CD14-positive monocyte (primary cell): Measurements from ENCODE around the gene ZIM2. TPM values are rescaled to one million over a fixed set of nuclear protein-coding genes. Genes with fewer than 3 reads are reported as not detected.
"Not testable (repeated sequence)": the region's sequence is repeated elsewhere in the genome, so short reads cannot be mapped to it uniquely, and the experiment has no call there.

ENCODE experiments used
- DNase-seq, 3 donors: peaks; one replicate each; pipeline ENCODE4 v3.0.0-alpha.2; 2011 to 2022
- H2AFZ ChIP-seq: 2 replicates; pipeline ENCODE4 v1.6.0; 2012; ENCODE audit warnings: mild to moderate bottlenecking, low read depth, low read length, inconsistent platforms; ENCODE audit not compliant: insufficient read depth, poor library complexity, severe bottlenecking
- H3K27ac ChIP-seq, 2 donors: 1 replicate in 1 of 2; 2 replicates in 1 of 2; pipeline ENCODE4 v1.5.1; 2012 to 2013; ENCODE audit warnings: low read length in 2 of 2, control low read depth in 1 of 2, inconsistent platforms in 1 of 2, low read depth in 1 of 2, mild to moderate bottlenecking in 1 of 2
- H3K27me3 ChIP-seq, 2 donors: one replicate each; pipeline versions ENCODE4 v1.6.0 to v1.6.1; 2011 to 2013; ENCODE audit warnings: low read length in 2 of 2; ENCODE audit not compliant: control insufficient read depth in 2 of 2, insufficient read depth in 2 of 2
- H3K36me3 ChIP-seq, 2 donors: replicated peaks in 1 of 2; 1 replicate in 1 of 2; 2 replicates in 1 of 2; pipeline versions ENCODE4 v1.5.1 to v1.6.1; 2012 to 2013; ENCODE audit warnings: low read length in 2 of 2, control low read depth in 1 of 2, inconsistent platforms in 1 of 2, mild to moderate bottlenecking in 1 of 2; ENCODE audit not compliant: insufficient read depth in 2 of 2, control insufficient read depth in 1 of 2
- H3K4me1 ChIP-seq, 2 donors: 1 replicate in 1 of 2; 2 replicates in 1 of 2; pipeline versions ENCODE4 v1.5.1 to v1.6.1; 2012 to 2013; ENCODE audit warnings: low read length in 2 of 2, control low read depth in 1 of 2, inconsistent platforms in 1 of 2, mild to moderate bottlenecking in 1 of 2, moderate library complexity in 1 of 2; ENCODE audit not compliant: insufficient read depth in 2 of 2, control insufficient read depth in 1 of 2
- H3K4me2 ChIP-seq: replicated peaks from 2 replicates; pipeline ENCODE3; 2012; ENCODE audit warnings: low read length, moderate library complexity, mild to moderate bottlenecking; ENCODE audit not compliant: poor library complexity, severe bottlenecking; ENCODE audit errors: extremely low read depth
- H3K4me3 ChIP-seq, 3 experiments: fragments of 200-600 bp in 1 of 3; sonication (generic) in 1 of 3; replicated peaks in 1 of 3; 1 replicate in 2 of 3; 2 replicates in 1 of 3; pipeline ENCODE4 v1.5.1; 2011 to 2013; ENCODE audit warnings: low read length in 3 of 3, mild to moderate bottlenecking in 3 of 3, control low read depth in 2 of 3, low read depth in 2 of 3, inconsistent platforms in 1 of 3, moderate library complexity in 1 of 3
- H3K79me2 ChIP-seq: 2 replicates; pipeline ENCODE4 v1.6.0; 2012; ENCODE audit warnings: mild to moderate bottlenecking, control low read depth, inconsistent platforms, low read length, moderate library complexity; ENCODE audit not compliant: insufficient read depth
- H3K9ac ChIP-seq: 2 replicates; pipeline ENCODE4 v1.6.0; 2017; ENCODE audit warnings: low read length, mild to moderate bottlenecking; ENCODE audit not compliant: insufficient read depth, poor library complexity, severe bottlenecking
- H3K9me3 ChIP-seq, 2 donors: replicated peaks in 1 of 2; 1 replicate in 1 of 2; 2 replicates in 1 of 2; pipeline versions ENCODE4 v1.5.1 to v1.6.1; 2012 to 2013; ENCODE audit warnings: low read length in 2 of 2, control low read depth in 1 of 2; ENCODE audit not compliant: control insufficient read depth in 1 of 2, insufficient read depth in 1 of 2
- H4K20me1 ChIP-seq: 2 replicates; pipeline ENCODE4 v1.6.0; 2012; ENCODE audit warnings: mild to moderate bottlenecking, low read length, control low read depth, moderate library complexity; ENCODE audit not compliant: insufficient read depth
- H3K27ac Mint-ChIP-seq, 7 donors: one replicate each; pipeline ENCODE4 v1.8.0; 2020; ENCODE audit warnings: mild to moderate bottlenecking in 7 of 7, mixed read lengths in 7 of 7, moderate library complexity in 6 of 7, inconsistent platforms in 2 of 7
- H3K27me3 Mint-ChIP-seq, 3 donors: one replicate each; pipeline ENCODE4 v1.8.0; 2021 to 2022; ENCODE audit warnings: low read depth in 3 of 3, mild to moderate bottlenecking in 3 of 3, mixed read lengths in 3 of 3, moderate library complexity in 3 of 3, inconsistent platforms in 1 of 3
- H3K36me3 Mint-ChIP-seq, 2 donors: one replicate each; pipeline ENCODE4 v1.8.0; 2020; ENCODE audit warnings: mixed read lengths in 2 of 2, inconsistent platforms in 1 of 2, mild to moderate bottlenecking in 1 of 2
- H3K4me1 Mint-ChIP-seq: one replicate; pipeline ENCODE4 v1.8.0; 2020; ENCODE audit warnings: mild to moderate bottlenecking, mixed read lengths
- H3K4me3 Mint-ChIP-seq, 2 donors: one replicate each; pipeline ENCODE4 v1.8.0; 2020; ENCODE audit warnings: mild to moderate bottlenecking in 2 of 2, mixed read lengths in 2 of 2, moderate library complexity in 1 of 2
- H3K9me3 Mint-ChIP-seq, 7 donors: one replicate each; pipeline ENCODE4 v1.8.0; 2020 to 2022; ENCODE audit warnings: mixed read lengths in 7 of 7, mild to moderate bottlenecking in 6 of 7, moderate library complexity in 6 of 7, inconsistent platforms in 2 of 7
- WGBS: methylation state at CpG from one replicate; pipeline ENCODE4 v1.1.5; 2013; ENCODE audit warnings: missing lambda C conversion rate; ENCODE audit not compliant: insufficient coverage; 5-methylcytosine and 5-hydroxymethylcytosine counted together
- intact Hi-C, 2 donors: fragments of 100-400 bp; cut with micrococcal nuclease; formaldehyde crosslinking; loops; one replicate each; pipeline versions ENCODE4 v1.15.0 to v1.15.1; 2023
- polyA plus RNA-seq, 3 donors: library from polyadenylated mRNA; depleted of rRNA in 1 of 3; unstranded in 2 of 3; stranded (reverse) in 1 of 3; fragments of 300-500 nt in 2 of 3; fragments of >200 nt in 1 of 3; fragmentation: Illumina TruSeq in 2 of 3; gene quantifications; 1 replicate in 2 of 3; 2 replicates in 1 of 3; pipeline ENCODE4 v1.2.3, GENCODE V29; 2012 to 2021
- TF ChIP-seq, protein P1 (sequence below): fragments of 200-600 bp; IDR thresholded peaks from one replicate; pipeline ENCODE4 v1.8.0; 2022; ENCODE audit warnings: antibody characterized with exemption, mild to moderate bottlenecking

The ZIM2 gene
- polyA plus RNA-seq, 3 donors = not detected

GRCh38 chr19:56862741-56863140 lies 22.2 kb upstream of the ZIM2 start:
- no peak overlapping the region for H3K4me2 ChIP-seq
- 81% methylated on average over 2 of the region's 4 CpGs for WGBS
- H3K27ac ChIP-seq = no peak overlapping the region
- H3K27me3 ChIP-seq = no peaks in the 10 kb centered on the region
- no peaks in the 10 kb centered on the region for H3K36me3 ChIP-seq
- H3K9me3 ChIP-seq = peaks cover 47 to 70% of the 10 kb centered on the region in 2 donors
- H3K27me3 Mint-ChIP-seq = peaks cover 0 to 4% (median 0%) of the 10 kb centered on the region in 3 donors
- no peak for DNase-seq
- no peak overlapping the region for H3K27ac Mint-ChIP-seq
- no peak overlapping the region for H3K4me3 ChIP-seq
- H3K9ac ChIP-seq = no peak overlapping the region
- TF ChIP-seq, protein P1, sequence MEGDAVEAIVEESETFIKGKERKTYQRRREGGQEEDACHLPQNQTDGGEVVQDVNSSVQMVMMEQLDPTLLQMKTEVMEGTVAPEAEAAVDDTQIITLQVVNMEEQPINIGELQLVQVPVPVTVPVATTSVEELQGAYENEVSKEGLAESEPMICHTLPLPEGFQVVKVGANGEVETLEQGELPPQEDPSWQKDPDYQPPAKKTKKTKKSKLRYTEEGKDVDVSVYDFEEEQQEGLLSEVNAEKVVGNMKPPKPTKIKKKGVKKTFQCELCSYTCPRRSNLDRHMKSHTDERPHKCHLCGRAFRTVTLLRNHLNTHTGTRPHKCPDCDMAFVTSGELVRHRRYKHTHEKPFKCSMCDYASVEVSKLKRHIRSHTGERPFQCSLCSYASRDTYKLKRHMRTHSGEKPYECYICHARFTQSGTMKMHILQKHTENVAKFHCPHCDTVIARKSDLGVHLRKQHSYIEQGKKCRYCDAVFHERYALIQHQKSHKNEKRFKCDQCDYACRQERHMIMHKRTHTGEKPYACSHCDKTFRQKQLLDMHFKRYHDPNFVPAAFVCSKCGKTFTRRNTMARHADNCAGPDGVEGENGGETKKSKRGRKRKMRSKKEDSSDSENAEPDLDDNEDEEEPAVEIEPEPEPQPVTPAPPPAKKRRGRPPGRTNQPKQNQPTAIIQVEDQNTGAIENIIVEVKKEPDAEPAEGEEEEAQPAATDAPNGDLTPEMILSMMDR = no peak
- H3K4me3 Mint-ChIP-seq = no peak overlapping the region
- intact Hi-C loops = no loop called here
- H2AFZ ChIP-seq = no peak overlapping the region
- H3K4me1 ChIP-seq = no peaks in the 10 kb centered on the region
- H3K79me2 ChIP-seq = no peaks in the 10 kb centered on the region
- no peaks in the 10 kb centered on the region for H3K4me1 Mint-ChIP-seq
- H4K20me1 ChIP-seq = no peaks in the 10 kb centered on the region
- peaks cover 23 to 56% (median 41%) of the 10 kb centered on the region in 7 donors for H3K9me3 Mint-ChIP-seq
- H3K36me3 Mint-ChIP-seq = no peaks in the 10 kb centered on the region

GRCh38 chr19:56860409-56860808 lies 19.9 kb upstream of the ZIM2 start:
- H3K27ac ChIP-seq, H3K27me3 Mint-ChIP-seq, H3K79me2 ChIP-seq, H3K4me3 ChIP-seq, H3K36me3 ChIP-seq, H2AFZ ChIP-seq, H3K9ac ChIP-seq, H3K4me1 ChIP-seq, H3K4me2 ChIP-seq, DNase-seq, H4K20me1 ChIP-seq, intact Hi-C loops, H3K4me1 Mint-ChIP-seq, H3K27me3 ChIP-seq, H3K4me3 Mint-ChIP-seq, H3K36me3 Mint-ChIP-seq, H3K27ac Mint-ChIP-seq: not testable (repeated sequence)
- peaks cover 36 to 74% of the 10 kb centered on the region in 2 donors for H3K9me3 ChIP-seq
- peaks cover 25 to 56% (median 43%) of the 10 kb centered on the region in 7 donors for H3K9me3 Mint-ChIP-seq
- 93% methylated on average over 2 of the region's 10 CpGs for WGBS
